Glutamatergic neuron (in vitro differentiated cells): ENCODE results near the gene MAP3K12. TPM values are rescaled to one million over a fixed set of nuclear protein-coding genes. Genes with fewer than 3 reads are reported as not detected.

Experiments
- DNase-seq: peaks from one replicate; pipeline ENCODE4 v3.0.0; 2022
- H3K27ac Mint-ChIP-seq: one replicate; pipeline ENCODE4 v1.8.0; 2020; ENCODE audit warnings: mild to moderate bottlenecking, mixed read lengths, inconsistent platforms; ENCODE audit not compliant: unreplicated experiment
- H3K27me3 Mint-ChIP-seq: one replicate; pipeline ENCODE4 v1.8.0; 2020; ENCODE audit warnings: mild to moderate bottlenecking, moderate library complexity, mixed read lengths, inconsistent platforms; ENCODE audit not compliant: unreplicated experiment
- H3K36me3 Mint-ChIP-seq: one replicate; pipeline ENCODE4 v1.8.0; 2020; ENCODE audit warnings: mild to moderate bottlenecking, mixed read lengths, inconsistent platforms; ENCODE audit not compliant: unreplicated experiment
- H3K4me1 Mint-ChIP-seq: one replicate; pipeline ENCODE4 v1.8.0; 2020; ENCODE audit warnings: mild to moderate bottlenecking, low read depth, mixed read lengths, inconsistent platforms; ENCODE audit not compliant: unreplicated experiment
- H3K4me3 Mint-ChIP-seq: one replicate; pipeline ENCODE4 v1.8.0; 2020; ENCODE audit warnings: mild to moderate bottlenecking, mixed read lengths, inconsistent platforms; ENCODE audit not compliant: unreplicated experiment
- H3K9me3 Mint-ChIP-seq: one replicate; pipeline ENCODE4 v1.8.0; 2020; ENCODE audit warnings: mild to moderate bottlenecking, moderate library complexity, mixed read lengths, inconsistent platforms; ENCODE audit not compliant: unreplicated experiment
- total RNA-seq: library from RNA; stranded (reverse); fragmentation: NEBNext Ultra II Directional; extraction: Animal tissue kit (Norgen Biotek cat#: 25700); gene quantifications from one replicate; pipeline ENCODE4 v1.2.1, GENCODE V29; 2021; ENCODE audit not compliant: unreplicated experiment
- TF ChIP-seq, protein P1 (sequence below): fragments of 200-600 bp; sonication (generic); IDR thresholded peaks from one replicate; pipeline ENCODE4 v1.5.0; 2021; ENCODE audit not compliant: partially characterized antibody, unreplicated experiment

Gene MAP3K12
- total RNA-seq, 1 donor from 2014 or later, result 94.2 TPM

DNA sequence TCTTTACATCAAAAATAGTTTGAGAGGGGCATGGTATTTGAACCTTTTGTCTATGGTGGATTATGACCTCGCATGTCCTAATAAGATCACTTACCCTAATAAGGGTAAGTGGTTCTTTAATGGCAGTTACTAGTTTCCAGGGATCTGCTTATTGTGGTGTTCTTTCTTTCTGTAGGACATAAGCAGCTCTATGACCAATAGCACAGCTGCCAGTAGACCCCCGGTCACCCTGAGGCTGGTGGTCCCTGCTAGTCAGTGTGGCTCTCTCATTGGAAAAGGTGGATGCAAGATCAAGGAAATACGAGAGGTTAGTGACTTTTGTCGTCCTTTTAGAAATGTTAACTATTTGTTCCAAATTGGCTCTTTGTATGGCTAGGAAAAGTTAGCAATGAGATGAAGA, 40.2 kb downstream of the MAP3K12 start:
- no peak overlapping the region for H3K4me3 Mint-ChIP-seq
- no peak overlapping the region for H3K27ac Mint-ChIP-seq
- TF ChIP-seq, protein P1, sequence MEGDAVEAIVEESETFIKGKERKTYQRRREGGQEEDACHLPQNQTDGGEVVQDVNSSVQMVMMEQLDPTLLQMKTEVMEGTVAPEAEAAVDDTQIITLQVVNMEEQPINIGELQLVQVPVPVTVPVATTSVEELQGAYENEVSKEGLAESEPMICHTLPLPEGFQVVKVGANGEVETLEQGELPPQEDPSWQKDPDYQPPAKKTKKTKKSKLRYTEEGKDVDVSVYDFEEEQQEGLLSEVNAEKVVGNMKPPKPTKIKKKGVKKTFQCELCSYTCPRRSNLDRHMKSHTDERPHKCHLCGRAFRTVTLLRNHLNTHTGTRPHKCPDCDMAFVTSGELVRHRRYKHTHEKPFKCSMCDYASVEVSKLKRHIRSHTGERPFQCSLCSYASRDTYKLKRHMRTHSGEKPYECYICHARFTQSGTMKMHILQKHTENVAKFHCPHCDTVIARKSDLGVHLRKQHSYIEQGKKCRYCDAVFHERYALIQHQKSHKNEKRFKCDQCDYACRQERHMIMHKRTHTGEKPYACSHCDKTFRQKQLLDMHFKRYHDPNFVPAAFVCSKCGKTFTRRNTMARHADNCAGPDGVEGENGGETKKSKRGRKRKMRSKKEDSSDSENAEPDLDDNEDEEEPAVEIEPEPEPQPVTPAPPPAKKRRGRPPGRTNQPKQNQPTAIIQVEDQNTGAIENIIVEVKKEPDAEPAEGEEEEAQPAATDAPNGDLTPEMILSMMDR, result no peak
- H3K36me3 Mint-ChIP-seq, result no peaks in the 10 kb centered on the region
- no peaks in the 10 kb centered on the region for H3K9me3 Mint-ChIP-seq
- H3K4me1 Mint-ChIP-seq, result peaks cover 10% of the 10 kb centered on the region
- no peak for DNase-seq
- H3K27me3 Mint-ChIP-seq, result peaks cover 2% of the 10 kb centered on the region

GRCh38 chr12:53456654-53457366, 42.4 kb downstream of the MAP3K12 start:
- Mint-ChIP-seq H3K27ac (no peak overlapping the region), H3K36me3 (no peaks in the 10 kb centered on the region), H3K9me3 (peaks cover 4% of the 10 kb centered on the region), H3K4me3 (no peak overlapping the region), H3K4me1 (peaks cover 16% of the 10 kb centered on the region), H3K27me3 (peaks cover 6% of the 10 kb centered on the region)
- TF ChIP-seq, protein P1, result no peak
- no peak for DNase-seq

DNA sequence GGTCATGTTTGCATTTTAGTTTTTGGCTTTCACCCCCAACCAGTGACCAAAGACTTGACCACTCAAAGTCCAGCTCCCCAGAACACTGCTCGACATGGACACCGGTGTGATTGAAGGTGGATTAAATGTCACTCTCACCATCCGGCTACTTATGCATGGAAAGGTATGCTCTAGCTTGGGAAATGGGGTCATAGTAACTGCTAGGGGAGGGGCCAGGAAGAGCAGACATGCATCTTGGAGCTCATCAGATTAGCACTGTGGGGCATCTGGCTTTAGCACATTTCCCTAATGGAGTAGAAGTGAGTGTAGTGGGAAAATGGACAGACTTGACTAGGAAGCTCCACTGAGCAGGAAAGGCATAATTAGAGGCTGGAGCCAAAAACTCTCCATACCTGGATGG, 44.6 kb downstream of the MAP3K12 start:
- TF ChIP-seq, protein P1, result no peak

GRCh38 chr12:53453953-53454640, 45.2 kb downstream of the MAP3K12 start:
- H3K4me1 Mint-ChIP-seq, result peaks cover 18% of the 10 kb centered on the region

More for the DNA sequence above, 44.6 kb downstream of the MAP3K12 start:
- Mint-ChIP-seq H3K27ac (peak overlapping the region; percentile 49), H3K9me3 (peaks cover 6% of the 10 kb centered on the region), H3K27me3 (peaks cover 9% of the 10 kb centered on the region), H3K36me3 (no peaks in the 10 kb centered on the region), H3K4me3 (peak overlapping the region; percentile 77), H3K4me1 (peaks cover 18% of the 10 kb centered on the region)
- no peak for DNase-seq

More at GRCh38 chr12:53453953-53454640, 45.2 kb downstream of the MAP3K12 start:
- TF ChIP-seq, protein P1, result no peak
- Mint-ChIP-seq H3K27me3 (peaks cover 9% of the 10 kb centered on the region), H3K9me3 (peaks cover 6% of the 10 kb centered on the region), H3K27ac (peak overlapping the region; percentile 88), H3K4me3 (peak overlapping the region; percentile 93), H3K36me3 (no peaks in the 10 kb centered on the region)
- no peak for DNase-seq
